Smooth muscle cell (in vitro differentiated cells): ENCODE data around the gene FHIT. TPM values are rescaled to one million over a fixed set of nuclear protein-coding genes. Genes with fewer than 3 reads are reported as not detected.

ENCODE experiments used
- DNase-seq: peaks from one replicate; lab custom pipeline; 2025; ENCODE audit not compliant: unreplicated experiment; lab: John Stamatoyannopoulos, UW
- H2AFZ ChIP-seq: fragments of 200-600 bp; sonication (generic); 2 replicates; pipeline ENCODE4 v1.6.0; 2016; ENCODE audit warnings: antibody characterized with exemption, low read depth, mild to moderate bottlenecking
- H3F3A ChIP-seq: fragments of 200-600 bp; sonication (generic); 2 replicates; pipeline ENCODE4 v1.6.0; 2017; ENCODE audit warnings: antibody characterized with exemption, low read depth
- H3K27ac ChIP-seq: fragments of 200-600 bp; sonication (generic); 2 replicates; pipeline ENCODE4 v1.5.1; 2016; ENCODE audit warnings: low read depth, mild to moderate bottlenecking
- H3K27me3 ChIP-seq: fragments of 200-600 bp; sonication (generic); 2 replicates; pipeline ENCODE4 v1.6.1; 2016; ENCODE audit warnings: low read depth, mild to moderate bottlenecking
- H3K36me3 ChIP-seq: fragments of 200-600 bp; sonication (generic); 2 replicates; pipeline ENCODE4 v1.5.1; 2016; ENCODE audit warnings: low read depth
- H3K4me1 ChIP-seq: fragments of 200-600 bp; sonication (generic); 2 replicates; pipeline ENCODE4 v1.5.1; 2016; ENCODE audit warnings: low read depth
- H3K4me2 ChIP-seq: fragments of 200-600 bp; sonication (generic); 2 replicates; pipeline ENCODE4 v1.6.0; 2016; ENCODE audit warnings: mild to moderate bottlenecking
- H3K4me3 ChIP-seq: fragments of 200-600 bp; sonication (generic); 2 replicates; pipeline ENCODE4 v1.5.1; 2016; ENCODE audit warnings: mild to moderate bottlenecking
- H3K79me2 ChIP-seq: fragments of 200-600 bp; sonication (generic); 2 replicates; pipeline ENCODE4 v1.6.0; 2016; ENCODE audit warnings: low read depth, mild to moderate bottlenecking
- H3K9ac ChIP-seq: fragments of 200-600 bp; sonication (generic); 2 replicates; pipeline ENCODE4 v1.6.0; 2016; ENCODE audit warnings: low read depth
- H3K9me3 ChIP-seq: fragments of 200-600 bp; sonication (generic); replicated peaks from 2 replicates; pipeline ENCODE4 v1.5.1; 2016; ENCODE audit warnings: low read depth
- H4K20me1 ChIP-seq: fragments of 200-600 bp; sonication (generic); 2 replicates; pipeline ENCODE4 v1.6.0; 2016; ENCODE audit warnings: low read depth
- CTCF ChIP-seq: fragments of 200-600 bp; sonication (generic); IDR thresholded peaks from 2 replicates; pipeline ENCODE4 v1.5.1; 2017; ENCODE audit warnings: borderline replicate concordance, mild to moderate bottlenecking, antibody characterized with exemption; ENCODE audit not compliant: insufficient read depth, poor library complexity, severe bottlenecking
- WGBS: methylation state at CpG from one replicate; pipeline ENCODE4 v1.1.7; 2016; ENCODE audit warnings: low lambda C conversion rate; 5-methylcytosine and 5-hydroxymethylcytosine counted together
- polyA plus RNA-seq: library from polyadenylated mRNA; unstranded; fragments of >200 nt; fragmentation: Nextera tagmentation; extraction: Ambion mirVana; gene quantifications from 2 replicates; pipeline ENCODE4 v1.2.1, GENCODE V29; 2016
- total RNA-seq: library from RNA; depleted of rRNA; stranded (reverse); fragments of >200 nt; gene quantifications from 2 replicates; pipeline ENCODE4 v1.2.3, GENCODE V29; 2014

FHIT gene
- total and polyA plus RNA-seq, 2 experiments from 2014 or later, result 5.9 to 6.7 TPM

GRCh38 chr3:59775761-59776325 is 1475.4 kb downstream of the FHIT start:
- no peaks in the 10 kb centered on the region for H3K36me3 ChIP-seq
- no peak overlapping the region for H2AFZ ChIP-seq
- no peaks in the 10 kb centered on the region for H3K27me3 ChIP-seq
- peaks cover 27% of the 10 kb centered on the region for H3F3A ChIP-seq
- H3K9me3 ChIP-seq, result no peaks in the 10 kb centered on the region
- H4K20me1 ChIP-seq, result no peaks in the 10 kb centered on the region
- no peak for TF ChIP-seq CTCF
- 76% methylated on average over 7 of the region's 7 CpGs for WGBS
- peak overlapping the region; percentile 91 for H3K27ac ChIP-seq
- peak overlapping the region; percentile 11 for H3K9ac ChIP-seq
- DNase-seq, result no peak
- H3K79me2 ChIP-seq, result no peaks in the 10 kb centered on the region
- H3K4me3 ChIP-seq, result no peak overlapping the region
- H3K4me2 ChIP-seq, result no peak overlapping the region
- peaks cover 15% of the 10 kb centered on the region for H3K4me1 ChIP-seq

GRCh38 chr3:59775106-59775505 is 1476.1 kb downstream of the FHIT start:
- H3K79me2 ChIP-seq, result no peaks in the 10 kb centered on the region
- H3F3A ChIP-seq, result peaks cover 27% of the 10 kb centered on the region
- no peak overlapping the region for H2AFZ ChIP-seq
- DNase-seq, result no peak
- 62% methylated on average over 6 of the region's 6 CpGs for WGBS
- TF ChIP-seq CTCF, result no peak
- peak overlapping the region; percentile 9 for H3K4me2 ChIP-seq
- no peak overlapping the region for H3K4me3 ChIP-seq
- H3K27me3 ChIP-seq, result no peaks in the 10 kb centered on the region
- no peaks in the 10 kb centered on the region for H3K36me3 ChIP-seq
- peak overlapping the region; percentile 91 for H3K27ac ChIP-seq
- H4K20me1 ChIP-seq, result no peaks in the 10 kb centered on the region
- H3K9ac ChIP-seq, result peak overlapping the region; percentile 11
- H3K4me1 ChIP-seq, result peaks cover 15% of the 10 kb centered on the region
- no peaks in the 10 kb centered on the region for H3K9me3 ChIP-seq

GRCh38 chr3:59774634-59775033 is 1476.6 kb downstream of the FHIT start:
- no peaks in the 10 kb centered on the region for H3K36me3 ChIP-seq
- no peaks in the 10 kb centered on the region for H3K27me3 ChIP-seq
- no peaks in the 10 kb centered on the region for H3K79me2 ChIP-seq
- WGBS, result 49% methylated on average over 6 of the region's 6 CpGs
- no peak for DNase-seq
- TF ChIP-seq CTCF, result no peak
- H3K27ac ChIP-seq, result peak overlapping the region; percentile 91
- H3K9ac ChIP-seq, result peak overlapping the region; percentile 60
- H3F3A ChIP-seq, result peaks cover 27% of the 10 kb centered on the region
- no peak overlapping the region for H3K4me3 ChIP-seq
- no peaks in the 10 kb centered on the region for H4K20me1 ChIP-seq
- peaks cover 15% of the 10 kb centered on the region for H3K4me1 ChIP-seq
- no peak overlapping the region for H2AFZ ChIP-seq
- no peaks in the 10 kb centered on the region for H3K9me3 ChIP-seq
- peak overlapping the region; percentile 37 for H3K4me2 ChIP-seq

- WGBS, result 68% methylated on average over 6 of the region's 6 CpGs
- H3K27ac ChIP-seq, result peak overlapping the region; percentile 91
- H3K9ac ChIP-seq, result peak overlapping the region; percentile 60
- no peaks in the 10 kb centered on the region for H3K27me3 ChIP-seq
- H2AFZ ChIP-seq, result no peak overlapping the region
- H3K9me3 ChIP-seq, result no peaks in the 10 kb centered on the region
- H4K20me1 ChIP-seq, result no peaks in the 10 kb centered on the region
- H3F3A ChIP-seq, result peaks cover 27% of the 10 kb centered on the region
- no peaks in the 10 kb centered on the region for H3K79me2 ChIP-seq
- no peak for TF ChIP-seq CTCF
- no peaks in the 10 kb centered on the region for H3K36me3 ChIP-seq
- peaks cover 15% of the 10 kb centered on the region for H3K4me1 ChIP-seq
- peak overlapping the region; percentile 37 for H3K4me2 ChIP-seq
- no peak for DNase-seq
- H3K4me3 ChIP-seq, result no peak overlapping the region
Measured at GRCh38 chr3:59774000-59774399, 1477.3 kb downstream of the FHIT start.
